C4-2B (cell line): Measurements from ENCODE around the gene STRA6.

ENCODE experiments used
- H3K27ac ChIP-seq: fragments of 450-650 bp; 2 replicates; pipeline ENCODE4 v1.5.1; 2017
- ZFX ChIP-seq: fragments of 450-650 bp; IDR thresholded peaks from 2 replicates; pipeline ENCODE4 v1.6.1; 2017
- TF ChIP-seq, protein P1 (sequence below): fragments of 450-650 bp; conservative IDR thresholded peaks from 2 replicates; pipeline ENCODE4 v1.5.1; 2017; ENCODE audit warnings: mild to moderate bottlenecking

The STRA6 gene

DNA sequence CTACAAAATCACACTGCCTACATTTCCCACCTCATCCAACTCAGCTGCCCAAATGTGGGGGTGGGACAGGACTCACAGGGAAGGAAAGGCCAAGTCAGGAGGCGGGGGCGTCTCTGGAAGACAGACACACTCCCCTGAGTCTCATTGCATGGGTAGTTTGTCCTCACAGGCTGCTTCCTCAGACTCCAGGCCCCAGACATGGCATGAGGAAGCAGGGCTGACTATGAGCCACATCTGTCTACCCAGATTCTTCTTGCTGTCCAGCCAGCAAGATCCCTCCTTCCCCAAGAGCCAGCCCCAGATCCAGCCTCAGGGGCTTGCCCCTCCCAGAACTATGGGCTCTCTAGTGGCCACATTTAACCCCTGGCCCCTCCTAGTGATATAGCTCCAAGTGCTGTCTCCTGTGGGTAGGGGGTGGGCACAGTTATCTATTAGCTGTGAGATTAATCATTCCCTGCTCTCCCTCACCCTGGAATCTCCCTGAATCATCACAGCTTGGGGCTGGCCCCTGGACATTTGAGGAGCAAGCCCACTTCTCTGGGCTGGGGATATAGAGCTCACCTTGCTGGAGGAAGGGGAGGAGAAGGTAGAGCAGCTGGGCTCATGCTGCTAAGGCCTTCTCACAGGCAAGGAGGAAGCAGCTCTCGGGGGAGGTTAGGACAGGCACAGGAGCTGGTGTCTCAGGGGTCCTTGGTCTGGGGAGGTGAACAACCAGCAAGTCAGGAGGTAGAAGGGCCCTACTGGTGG is 31.4 kb upstream of the STRA6 start:
- TF ChIP-seq ZFX = no peak
- TF ChIP-seq, protein P1, sequence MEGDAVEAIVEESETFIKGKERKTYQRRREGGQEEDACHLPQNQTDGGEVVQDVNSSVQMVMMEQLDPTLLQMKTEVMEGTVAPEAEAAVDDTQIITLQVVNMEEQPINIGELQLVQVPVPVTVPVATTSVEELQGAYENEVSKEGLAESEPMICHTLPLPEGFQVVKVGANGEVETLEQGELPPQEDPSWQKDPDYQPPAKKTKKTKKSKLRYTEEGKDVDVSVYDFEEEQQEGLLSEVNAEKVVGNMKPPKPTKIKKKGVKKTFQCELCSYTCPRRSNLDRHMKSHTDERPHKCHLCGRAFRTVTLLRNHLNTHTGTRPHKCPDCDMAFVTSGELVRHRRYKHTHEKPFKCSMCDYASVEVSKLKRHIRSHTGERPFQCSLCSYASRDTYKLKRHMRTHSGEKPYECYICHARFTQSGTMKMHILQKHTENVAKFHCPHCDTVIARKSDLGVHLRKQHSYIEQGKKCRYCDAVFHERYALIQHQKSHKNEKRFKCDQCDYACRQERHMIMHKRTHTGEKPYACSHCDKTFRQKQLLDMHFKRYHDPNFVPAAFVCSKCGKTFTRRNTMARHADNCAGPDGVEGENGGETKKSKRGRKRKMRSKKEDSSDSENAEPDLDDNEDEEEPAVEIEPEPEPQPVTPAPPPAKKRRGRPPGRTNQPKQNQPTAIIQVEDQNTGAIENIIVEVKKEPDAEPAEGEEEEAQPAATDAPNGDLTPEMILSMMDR = no peak
- no peak overlapping the region for H3K27ac ChIP-seq

DNA sequence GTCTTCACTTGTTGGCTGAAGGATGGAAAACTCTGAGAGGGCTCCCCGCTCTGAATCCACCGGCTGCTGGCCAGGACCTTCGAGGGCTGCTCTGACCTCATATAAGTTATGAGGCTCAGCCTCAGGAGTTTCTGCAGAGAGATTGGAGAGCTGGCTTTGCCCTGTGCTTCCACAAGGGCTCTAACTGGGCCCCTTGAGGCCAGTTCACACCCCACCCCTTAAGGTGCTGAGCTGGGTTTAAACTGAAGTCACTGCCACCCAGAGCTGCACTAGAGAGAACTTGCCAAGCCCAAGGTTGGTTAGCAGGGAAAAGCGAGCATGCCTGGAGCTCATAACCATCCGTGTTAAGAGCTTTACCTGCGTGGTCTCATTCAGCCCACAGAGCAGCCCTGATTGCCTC is 30.8 kb upstream of the STRA6 start:
- TF ChIP-seq, protein P1 = no peak
- no peak for TF ChIP-seq ZFX
- no peak overlapping the region for H3K27ac ChIP-seq

- TF ChIP-seq, protein P1 = no peak
- no peak for TF ChIP-seq ZFX
- H3K27ac ChIP-seq = no peak overlapping the region
Observed at GRCh38 chr15:74231475-74231874, 28.9 kb upstream of the STRA6 start.

DNA sequence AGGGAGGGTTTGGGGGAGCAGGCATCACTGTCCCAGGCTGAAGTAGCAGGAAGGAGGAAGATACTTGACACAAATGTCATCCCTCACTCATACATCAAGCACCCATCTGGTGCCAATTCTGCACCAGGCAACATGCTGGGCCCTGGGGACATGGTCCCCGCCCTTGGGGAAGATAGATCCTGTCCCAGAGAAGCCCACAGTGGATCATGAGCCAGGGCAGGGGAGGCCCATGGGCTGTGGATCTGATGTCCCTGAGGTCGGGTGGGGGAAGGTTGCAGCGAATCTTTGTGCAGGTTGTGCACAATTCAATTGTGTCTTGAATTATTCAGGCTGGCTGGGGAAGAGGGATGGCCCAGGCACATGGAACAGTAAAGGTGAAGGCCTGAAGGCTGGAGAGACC is 27.1 kb upstream of the STRA6 start:
- TF ChIP-seq, protein P1 = no peak
- TF ChIP-seq ZFX = no peak
- no peak overlapping the region for H3K27ac ChIP-seq

DNA sequence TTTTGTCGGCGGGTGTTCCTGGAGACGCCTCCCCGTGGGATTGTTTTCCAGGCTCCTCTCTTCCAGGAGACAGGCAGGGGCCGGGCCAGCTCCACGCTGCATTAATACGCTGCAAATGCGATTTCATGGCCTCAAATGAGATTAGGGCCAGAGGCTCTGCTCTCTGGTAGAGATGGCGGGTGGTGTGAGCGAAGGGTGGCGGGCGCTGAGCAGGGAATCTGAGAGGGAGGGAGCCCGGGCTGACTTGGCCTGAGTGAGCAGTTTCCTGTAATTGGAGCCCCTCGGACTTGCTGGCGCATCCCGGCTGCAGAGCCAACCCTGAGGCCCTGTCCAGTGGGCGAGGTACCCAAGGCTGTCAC is 26.1 kb upstream of the STRA6 start:
- no peak overlapping the region for H3K27ac ChIP-seq
- no peak for TF ChIP-seq ZFX
- TF ChIP-seq, protein P1 = no peak

DNA sequence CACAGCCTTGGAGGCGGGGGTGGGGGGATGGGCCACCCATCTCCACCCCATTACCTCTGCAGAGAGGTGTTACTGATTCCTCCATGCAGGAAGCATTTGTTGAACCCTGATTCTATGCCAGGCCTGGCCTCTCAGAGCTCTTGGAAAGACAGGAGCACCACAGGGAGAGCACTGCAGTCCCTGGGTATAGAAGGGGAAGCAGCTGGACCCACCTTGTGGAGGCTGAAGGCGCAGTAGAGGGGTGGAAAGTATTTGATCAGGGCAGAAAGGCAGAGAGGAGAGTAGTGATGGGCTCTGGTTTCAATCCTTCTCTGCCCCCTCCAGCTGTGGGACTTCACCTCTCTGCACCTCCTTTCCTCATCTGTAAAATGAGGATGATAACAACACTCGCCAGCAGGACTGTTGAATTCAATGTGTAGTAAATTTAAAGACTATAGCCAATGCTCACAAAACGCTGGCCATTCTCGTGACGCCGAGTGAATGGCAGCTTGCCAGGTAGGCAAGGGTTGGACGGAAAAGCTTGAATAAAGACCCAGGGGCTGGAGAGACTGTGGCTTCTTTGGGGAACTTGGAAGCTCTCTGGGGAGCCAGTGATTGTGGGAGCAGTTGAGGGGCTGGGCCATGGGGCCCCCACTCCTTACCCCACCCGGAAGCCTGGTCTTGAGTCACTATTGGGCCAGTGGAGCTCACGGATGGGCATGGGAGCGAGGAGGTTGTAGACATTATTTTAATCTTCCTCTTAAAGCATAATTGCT is 25.6 kb upstream of the STRA6 start:
- no peak for TF ChIP-seq ZFX
- no peak overlapping the region for H3K27ac ChIP-seq

DNA sequence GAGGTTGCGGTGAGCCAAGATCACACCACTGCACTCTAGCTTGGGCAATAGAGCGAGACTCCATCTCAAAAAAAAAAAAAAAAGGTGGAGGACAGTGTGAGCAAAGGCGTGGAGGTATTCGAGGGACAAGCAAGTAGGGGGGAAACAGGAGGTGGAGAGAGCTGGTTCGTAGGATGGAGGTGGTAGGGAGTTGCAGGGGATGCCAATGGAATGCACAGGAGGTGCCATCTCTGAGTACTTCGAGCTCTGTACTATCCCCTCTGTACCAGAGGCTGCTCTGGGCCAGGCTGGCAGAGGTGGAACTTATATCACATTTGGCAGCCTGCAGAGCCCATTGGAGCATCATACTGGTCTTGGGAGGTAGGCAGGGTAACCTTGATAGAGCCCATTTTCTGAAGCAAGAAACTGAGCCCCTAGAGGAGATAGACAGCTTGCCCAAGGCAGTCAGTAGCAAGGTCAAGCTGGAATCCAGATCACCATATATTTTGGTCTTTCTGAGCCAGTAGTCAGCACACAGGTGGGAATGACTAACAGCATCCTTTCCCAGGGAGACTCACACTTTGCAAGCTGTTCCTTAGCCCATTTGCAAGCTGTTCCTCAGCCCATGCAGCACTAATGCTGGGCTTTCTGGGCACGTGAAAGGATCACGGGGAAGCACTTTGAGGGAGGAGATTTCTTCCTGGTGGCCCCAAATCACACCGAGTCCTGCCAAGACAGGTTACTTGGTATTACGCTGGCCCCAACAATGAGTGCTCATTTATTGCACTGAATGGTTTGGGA is 24.4 kb upstream of the STRA6 start:
- TF ChIP-seq, protein P1 = no peak
- TF ChIP-seq ZFX = no peak
- no peak overlapping the region for H3K27ac ChIP-seq
